Measurements from ENCODE around the gene GRIK4. TPM values are rescaled to one million over a fixed set of nuclear protein-coding genes. Genes with fewer than 3 reads are reported as not detected.

Gene GRIK4
- total RNA-seq, 1 donor from 2014 or later: 2.2 TPM

GRCh38 chr11:120586728-120587127, 75.2 kb downstream of the GRIK4 start:
- Histone ChIP-seq H3K4me1 (ENCODE audit: insufficient read depth, low read length) (peaks cover 3% of the 10 kb centered on the region), H3K36me3 (ENCODE audit: insufficient read depth, low read length) (no peaks in the 10 kb centered on the region), H3K27me3 (ENCODE audit: insufficient read depth, low read length) (peaks cover 3% of the 10 kb centered on the region), H3K4me3 (ENCODE audit: insufficient read depth, low read depth, low read length) (no peak overlapping the region), H3K9ac (ENCODE audit: low read length) (no peak overlapping the region), H3K4me2 (ENCODE audit: low read length) (no peak overlapping the region), H3K79me2 (ENCODE audit: insufficient read depth, low read length) (no peaks in the 10 kb centered on the region), H3K9me3 (ENCODE audit: insufficient read depth, low read depth, low read length) (peaks cover 3% of the 10 kb centered on the region), H4K20me1 (ENCODE audit: insufficient read depth, low read length) (no peaks in the 10 kb centered on the region), H3K27ac (ENCODE audit: low read depth, low read length) (no peak overlapping the region), H2AFZ (ENCODE audit: low read depth, low read length) (no peak overlapping the region)
- H3K9me3 Mint-ChIP-seq (ENCODE audit: unreplicated experiment): peaks cover 11% of the 10 kb centered on the region
- FAIRE-seq (no peak), DNase-seq (ENCODE audit: low read depth) (no peak)
- TF ChIP-seq CTCF (IDR thresholded peaks at IDR 0.05; ENCODE audit: insufficient read depth, low read depth, low read length) (no peak), EZH2 (IDR thresholded peaks at IDR 0.05; ENCODE audit: insufficient read depth, low read length) (no peak)
- no peak overlapping the region for H3K4me3 Mint-ChIP-seq (ENCODE audit: unreplicated experiment)
- H3K4me1 Mint-ChIP-seq (ENCODE audit: low read depth, unreplicated experiment): peaks cover 5% of the 10 kb centered on the region
- H3K27me3 Mint-ChIP-seq (ENCODE audit: low read depth, unreplicated experiment): peaks cover 9% of the 10 kb centered on the region
- no peak overlapping the region for H3K27ac Mint-ChIP-seq (ENCODE audit: unreplicated experiment)
- H3K36me3 Mint-ChIP-seq (ENCODE audit: low read depth, unreplicated experiment): peaks cover 4% of the 10 kb centered on the region

GRCh38 chr11:120587299-120587698, 75.8 kb downstream of the GRIK4 start:
- H3K9me3 ChIP-seq (ENCODE audit: insufficient read depth, low read depth, low read length): peaks cover 3% of the 10 kb centered on the region
- TF ChIP-seq CTCF (IDR thresholded peaks at IDR 0.05; ENCODE audit: insufficient read depth, low read depth, low read length) (no peak), EZH2 (IDR thresholded peaks at IDR 0.05; ENCODE audit: insufficient read depth, low read length) (no peak)
- H3K79me2 ChIP-seq (ENCODE audit: insufficient read depth, low read length): no peaks in the 10 kb centered on the region
- FAIRE-seq (no peak), DNase-seq (ENCODE audit: low read depth) (no peak)
- peaks cover 13% of the 10 kb centered on the region for H3K9me3 Mint-ChIP-seq (ENCODE audit: unreplicated experiment)
- peaks cover 15% of the 10 kb centered on the region for H3K27me3 Mint-ChIP-seq (ENCODE audit: low read depth, unreplicated experiment)
- peaks cover 7% of the 10 kb centered on the region for H3K27me3 ChIP-seq (ENCODE audit: insufficient read depth, low read length)
- no peak overlapping the region for H2AFZ ChIP-seq (ENCODE audit: low read depth, low read length)
- no peak overlapping the region for H3K4me2 ChIP-seq (ENCODE audit: low read length)
- H3K4me3 Mint-ChIP-seq (ENCODE audit: unreplicated experiment): no peak overlapping the region
- H3K36me3 ChIP-seq (ENCODE audit: insufficient read depth, low read length): no peaks in the 10 kb centered on the region
- peaks cover 3% of the 10 kb centered on the region for H3K4me1 ChIP-seq (ENCODE audit: insufficient read depth, low read length)
- peaks cover 5% of the 10 kb centered on the region for H3K4me1 Mint-ChIP-seq (ENCODE audit: low read depth, unreplicated experiment)
- H3K4me3 ChIP-seq (ENCODE audit: insufficient read depth, low read depth, low read length): no peak overlapping the region
- no peak overlapping the region for H3K27ac Mint-ChIP-seq (ENCODE audit: unreplicated experiment)
- no peaks in the 10 kb centered on the region for H4K20me1 ChIP-seq (ENCODE audit: insufficient read depth, low read length)
- no peak overlapping the region for H3K27ac ChIP-seq (ENCODE audit: low read depth, low read length)
- no peak overlapping the region for H3K9ac ChIP-seq (ENCODE audit: low read length)
- H3K36me3 Mint-ChIP-seq (ENCODE audit: low read depth, unreplicated experiment): peaks cover 4% of the 10 kb centered on the region

GRCh38 chr11:120589376-120589775, 77.8 kb downstream of the GRIK4 start:
- no peaks in the 10 kb centered on the region for H3K79me2 ChIP-seq (ENCODE audit: insufficient read depth, low read length)
- no peak overlapping the region for H3K9ac ChIP-seq (ENCODE audit: low read length)
- H3K27me3 Mint-ChIP-seq (ENCODE audit: low read depth, unreplicated experiment): peaks cover 20% of the 10 kb centered on the region
- no peaks in the 10 kb centered on the region for H4K20me1 ChIP-seq (ENCODE audit: insufficient read depth, low read length)
- no peak overlapping the region for H2AFZ ChIP-seq (ENCODE audit: low read depth, low read length)
- H3K27me3 ChIP-seq (ENCODE audit: insufficient read depth, low read length): peaks cover 8% of the 10 kb centered on the region
- peaks cover 1% of the 10 kb centered on the region for H3K9me3 ChIP-seq (ENCODE audit: insufficient read depth, low read depth, low read length)
- DNase-seq (ENCODE audit: low read depth) (no peak), FAIRE-seq (no peak)
- no peak overlapping the region for H3K4me3 Mint-ChIP-seq (ENCODE audit: unreplicated experiment)
- no peak overlapping the region for H3K27ac ChIP-seq (ENCODE audit: low read depth, low read length)
- TF ChIP-seq CTCF (IDR thresholded peaks at IDR 0.05; ENCODE audit: insufficient read depth, low read depth, low read length): no peak
- no peak for TF ChIP-seq EZH2 (IDR thresholded peaks at IDR 0.05; ENCODE audit: insufficient read depth, low read length)
- peaks cover 3% of the 10 kb centered on the region for H3K4me1 ChIP-seq (ENCODE audit: insufficient read depth, low read length)
- H3K9me3 Mint-ChIP-seq (ENCODE audit: unreplicated experiment): peaks cover 8% of the 10 kb centered on the region
- no peak overlapping the region for H3K27ac Mint-ChIP-seq (ENCODE audit: unreplicated experiment)
- peaks cover 5% of the 10 kb centered on the region for H3K4me1 Mint-ChIP-seq (ENCODE audit: low read depth, unreplicated experiment)
- no peaks in the 10 kb centered on the region for H3K36me3 ChIP-seq (ENCODE audit: insufficient read depth, low read length)
- H3K36me3 Mint-ChIP-seq (ENCODE audit: low read depth, unreplicated experiment): peaks cover 6% of the 10 kb centered on the region
- no peak overlapping the region for H3K4me3 ChIP-seq (ENCODE audit: insufficient read depth, low read depth, low read length)
- H3K4me2 ChIP-seq (ENCODE audit: low read length): no peak overlapping the region
